LoVo (cell line): Measurements from ENCODE around the gene DTNBP1.

Experiments
- DNase-seq: peaks from one replicate; pipeline ENCODE4 v3.0.0-alpha.2; 2016; ENCODE audit warnings: low spot score

Gene DTNBP1

DNA sequence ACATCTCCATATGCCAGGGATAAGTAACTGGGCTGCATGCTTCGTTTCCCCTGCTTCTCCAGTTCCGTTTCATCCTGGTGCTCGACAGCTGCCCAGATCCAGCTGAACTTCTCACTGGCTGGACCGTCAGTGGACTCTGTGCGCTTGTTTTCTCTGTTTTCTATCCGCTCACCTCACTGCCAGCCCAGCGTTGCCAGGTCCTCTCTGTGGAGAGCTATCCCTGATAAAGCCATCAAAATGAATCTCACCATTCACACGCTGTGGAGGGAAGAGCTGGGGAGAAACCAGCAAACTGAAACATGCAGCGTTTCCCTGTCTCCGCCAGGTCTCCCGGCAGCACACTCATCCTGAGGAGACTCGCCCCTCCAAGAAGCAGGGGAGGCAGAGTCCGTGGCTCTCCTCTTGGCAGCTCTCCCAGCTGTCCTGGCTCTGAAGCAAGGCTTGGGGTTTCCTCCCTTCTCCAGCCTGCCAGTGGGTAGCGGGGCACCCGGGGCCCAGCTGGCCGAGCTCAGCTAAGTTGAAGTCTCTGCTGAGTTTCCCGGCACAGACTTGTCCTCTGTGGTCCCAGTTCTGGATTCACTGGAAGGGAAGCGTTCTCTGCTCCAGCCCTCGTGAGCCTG is 160.9 kb downstream of the DTNBP1 start:
- no peak for DNase-seq

DNA sequence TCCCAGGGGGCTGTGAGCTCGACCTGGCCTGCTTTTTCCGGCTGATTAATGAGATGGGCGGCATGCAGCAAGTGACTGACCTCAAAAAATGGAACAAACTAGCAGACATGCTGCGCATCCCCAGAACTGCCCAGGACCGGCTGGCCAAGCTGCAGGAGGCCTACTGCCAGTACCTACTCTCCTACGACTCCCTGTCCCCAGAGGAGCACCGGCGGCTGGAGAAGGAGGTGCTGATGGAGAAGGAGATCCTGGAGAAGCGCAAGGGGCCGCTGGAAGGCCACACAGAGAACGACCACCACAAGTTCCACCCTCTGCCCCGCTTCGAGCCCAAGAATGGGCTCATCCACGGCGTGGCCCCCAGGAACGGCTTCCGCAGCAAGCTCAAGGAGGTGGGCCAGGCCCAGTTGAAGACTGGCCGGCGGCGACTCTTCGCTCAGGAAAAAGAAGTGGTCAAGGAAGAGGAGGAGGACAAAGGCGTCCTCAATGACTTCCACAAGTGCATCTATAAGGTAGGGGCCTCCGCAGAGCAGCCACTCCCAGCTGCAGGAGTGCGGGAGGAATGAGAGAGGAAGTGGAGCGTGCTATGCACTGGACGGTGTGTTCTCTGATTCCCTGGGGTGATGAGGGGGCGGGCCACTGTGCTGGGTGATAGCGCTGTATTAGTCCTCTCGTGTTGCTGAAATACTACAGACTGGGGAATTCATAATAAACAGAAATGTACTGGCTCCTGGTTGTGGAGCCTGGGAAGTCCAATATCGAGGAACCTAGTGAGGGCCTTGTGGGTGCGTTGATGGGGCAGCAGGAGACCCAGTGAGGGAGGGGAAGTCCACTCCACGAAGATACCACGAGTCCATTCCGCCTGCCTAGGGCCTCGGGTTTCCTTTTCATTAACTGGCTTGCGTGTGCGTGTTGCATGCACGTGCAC is 161.7 kb downstream of the DTNBP1 start:
- DNase-seq, result no peak

DNA sequence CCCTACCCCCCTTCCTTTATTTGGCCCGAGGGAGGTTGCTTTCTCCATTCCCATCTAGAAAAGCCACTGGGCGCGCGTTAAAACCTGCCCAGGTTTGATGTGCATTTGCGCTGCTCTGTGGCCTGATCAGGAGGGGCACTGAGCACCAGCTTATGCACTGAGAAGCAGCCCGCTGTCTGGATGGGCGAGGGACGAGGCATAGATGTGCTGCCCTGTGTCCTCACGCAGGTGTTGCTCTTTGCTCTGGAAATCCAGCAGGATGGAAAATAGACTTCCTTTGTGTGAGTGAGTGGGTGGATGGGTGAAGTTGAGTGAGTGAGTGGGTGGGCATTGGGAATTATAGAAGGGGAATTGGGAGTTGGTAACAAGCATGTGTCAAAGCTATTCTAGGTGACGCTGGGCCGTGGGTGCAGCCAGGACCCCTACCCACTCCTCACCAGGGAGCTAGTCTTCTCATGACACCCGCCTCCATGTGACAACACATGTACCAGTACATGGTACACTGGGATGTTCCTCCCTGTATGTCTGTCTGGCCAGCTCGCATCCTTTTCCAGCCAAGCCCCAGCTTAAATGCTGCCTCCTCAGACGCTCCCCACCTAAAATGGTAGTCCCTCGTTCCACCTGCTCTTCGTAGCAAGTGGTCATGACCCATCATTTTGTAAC is 162.6 kb downstream of the DTNBP1 start:
- no peak for DNase-seq

- no peak for DNase-seq
Observed at GRCh38 chr6:15499591-15499990, 163.2 kb downstream of the DTNBP1 start.

DNA sequence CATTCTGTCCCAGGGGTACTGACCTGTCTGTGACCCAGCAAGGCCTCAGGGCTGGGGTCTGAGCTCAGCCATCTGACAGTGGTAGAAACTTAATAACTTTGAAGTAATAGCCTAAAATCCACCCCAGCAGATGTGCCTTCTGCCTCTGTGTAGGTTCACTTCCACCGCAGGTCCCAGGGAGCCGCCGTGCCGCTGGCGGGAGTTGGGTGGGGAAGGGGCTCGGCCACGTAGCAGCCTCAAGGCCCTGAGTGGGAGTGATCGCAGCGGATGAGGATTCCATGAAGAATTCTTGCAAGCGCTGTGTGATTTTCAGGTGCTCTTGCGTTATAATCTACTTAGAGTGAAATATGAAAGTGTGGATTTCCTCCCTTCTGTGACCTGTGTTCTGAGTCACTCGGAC is 163.7 kb downstream of the DTNBP1 start:
- DNase-seq, result no peak

DNA sequence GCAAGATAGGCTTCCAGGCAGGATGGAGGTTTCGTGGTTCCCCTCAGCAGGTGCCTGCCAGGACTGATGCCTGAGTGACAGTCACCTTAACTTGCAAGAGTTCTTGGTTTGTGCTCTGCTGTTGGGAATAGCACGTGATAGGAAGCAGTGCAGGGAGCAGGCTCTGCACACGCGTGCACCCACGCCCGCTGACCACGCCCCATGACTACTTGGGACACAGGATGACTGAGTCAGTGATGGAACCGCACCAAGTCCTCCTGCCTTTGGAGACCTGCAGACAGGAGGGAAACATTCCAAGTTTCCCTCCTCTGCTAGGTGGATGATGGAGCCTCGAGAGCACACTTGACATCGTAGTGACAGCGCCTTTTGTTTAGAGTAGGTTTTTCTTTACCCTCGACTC is 164.2 kb downstream of the DTNBP1 start:
- DNase-seq, result peak; percentile 22

GRCh38 chr6:15496345-15497131 is 166.3 kb downstream of the DTNBP1 start:
- DNase-seq, result no peak

DNA sequence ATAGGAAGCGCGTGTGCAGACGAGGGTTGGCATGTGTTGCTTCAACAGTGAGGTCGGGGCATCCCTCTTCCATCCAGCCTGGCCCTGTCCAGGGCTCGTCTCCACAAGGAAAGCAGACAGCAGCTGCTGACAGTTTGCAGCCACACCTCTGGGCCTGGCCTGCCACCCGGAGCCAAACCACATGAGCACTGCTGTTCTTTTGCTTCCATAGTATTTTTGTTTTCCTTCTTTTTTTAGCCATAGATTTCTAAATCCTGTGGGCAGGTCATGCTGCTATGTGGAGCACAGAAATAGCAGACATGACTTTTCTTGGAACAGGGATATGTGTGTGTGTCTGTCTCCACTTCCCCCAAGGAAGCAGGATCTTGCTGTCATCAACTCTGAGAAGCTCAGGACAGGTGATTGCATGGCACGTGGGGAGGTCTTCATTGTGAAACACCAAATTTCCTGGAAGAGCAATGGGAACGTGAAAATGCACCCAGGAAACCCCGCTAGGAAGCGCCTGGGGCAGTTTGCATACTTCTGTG is 167.4 kb downstream of the DTNBP1 start:
- DNase-seq, result no peak

- no peak for DNase-seq
Observed at GRCh38 chr6:15493437-15494168, 169.2 kb downstream of the DTNBP1 start.

- DNase-seq, result no peak
Observed at GRCh38 chr6:15491986-15492269, 170.9 kb downstream of the DTNBP1 start.

- DNase-seq, result peak; percentile 53
Observed at GRCh38 chr6:15491255-15491985, 171.4 kb downstream of the DTNBP1 start.

DNA sequence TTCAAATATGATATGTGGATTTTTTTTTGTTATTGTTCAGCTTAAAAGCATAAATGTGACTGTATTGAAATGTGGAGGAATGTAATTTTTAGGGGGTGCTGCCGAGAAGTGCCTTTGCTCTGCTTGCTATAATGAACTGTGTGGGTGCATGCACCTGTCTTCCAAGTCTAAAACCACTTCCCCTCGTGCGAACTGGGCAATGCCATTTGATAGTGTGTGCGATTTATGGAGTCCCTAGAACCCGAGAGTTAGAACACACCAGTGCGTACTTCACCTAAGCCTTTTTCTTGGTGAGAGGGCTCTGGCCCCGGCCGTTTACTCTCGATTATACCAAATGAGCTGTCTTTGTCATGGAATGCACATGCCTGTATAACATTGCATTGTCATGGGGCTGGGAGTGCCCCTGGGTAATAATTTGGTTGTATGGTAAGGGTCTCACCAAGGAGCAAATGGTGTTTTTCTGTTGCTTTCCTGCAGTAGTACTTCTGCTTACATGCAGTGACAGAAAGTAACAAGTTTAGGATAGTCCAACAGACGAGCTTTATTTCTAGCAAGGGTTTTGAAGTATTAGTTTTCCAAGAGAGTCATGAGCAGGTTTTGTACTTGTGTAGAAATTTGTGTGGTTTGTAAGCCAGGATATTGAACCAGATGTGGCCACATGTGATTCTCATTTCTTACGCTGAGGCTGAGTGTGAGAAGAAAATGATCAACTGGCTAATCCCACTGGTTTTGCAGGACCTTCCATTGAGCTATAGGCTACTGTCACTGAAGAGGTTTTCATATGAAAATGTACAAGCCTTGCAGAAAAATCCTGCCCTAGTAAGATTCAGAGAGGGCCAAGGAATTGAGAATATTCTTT is 172.4 kb downstream of the DTNBP1 start:
- DNase-seq, result no peak

DNA sequence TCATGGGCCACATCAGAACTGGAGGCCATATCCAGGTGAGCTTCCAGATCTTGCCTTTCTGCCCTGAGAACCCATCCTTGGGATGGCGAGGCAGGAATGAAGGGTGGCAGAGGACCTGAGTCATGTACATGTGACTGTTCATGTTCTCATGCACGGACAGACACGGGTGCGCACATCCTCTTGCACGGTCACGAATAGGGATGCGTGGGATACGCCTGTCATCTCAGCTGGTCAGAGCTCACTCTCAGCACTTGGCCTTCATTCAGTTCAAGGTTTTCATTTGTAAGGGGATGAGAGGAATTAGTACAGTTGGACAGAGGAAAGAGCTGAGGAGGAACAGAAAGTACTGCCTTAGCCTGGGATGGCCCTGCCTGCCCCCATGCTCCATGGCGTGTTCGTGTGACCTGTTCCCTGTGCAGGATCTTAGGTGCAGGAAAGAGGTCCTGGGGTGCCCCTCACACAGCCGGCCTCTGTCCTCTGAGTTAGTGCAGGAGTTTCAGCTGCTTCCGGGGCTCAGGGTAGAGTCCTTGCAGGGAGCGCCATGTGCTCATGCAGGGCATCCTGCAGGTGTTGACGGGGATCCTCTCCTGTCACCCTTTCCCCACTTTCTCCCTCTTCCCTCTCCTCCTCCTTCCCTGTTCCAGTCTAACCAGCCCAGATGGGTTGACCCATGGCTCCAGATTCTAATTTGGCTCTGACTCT is 173.4 kb downstream of the DTNBP1 start:
- no peak for DNase-seq

GRCh38 chr6:15487262-15487661 is 175.6 kb downstream of the DTNBP1 start:
- no peak for DNase-seq

DNA sequence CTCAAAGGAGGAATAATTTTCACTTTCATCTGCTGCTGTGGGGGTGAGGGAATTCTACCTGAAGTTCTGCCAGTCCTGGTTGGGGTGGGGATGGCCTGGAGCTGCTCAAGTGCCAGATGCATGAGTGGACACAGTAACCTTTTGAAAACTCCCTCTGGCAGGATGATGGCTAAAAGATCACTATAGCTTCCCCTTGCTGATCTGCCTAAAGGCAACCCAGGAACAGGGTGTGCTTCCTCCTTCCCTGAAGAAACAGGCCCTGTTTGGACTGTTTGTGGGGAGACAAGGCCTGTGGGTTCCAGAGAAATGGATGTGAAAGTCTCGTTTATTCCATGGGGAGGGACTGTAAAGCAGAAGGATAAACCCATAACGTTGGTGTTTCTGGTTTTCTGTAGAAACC is 176.9 kb downstream of the DTNBP1 start:
- no peak for DNase-seq

GRCh38 chr6:15484821-15485220 is 178.0 kb downstream of the DTNBP1 start:
- DNase-seq, result no peak

GRCh38 chr6:15484140-15484539 is 178.7 kb downstream of the DTNBP1 start:
- no peak for DNase-seq

DNA sequence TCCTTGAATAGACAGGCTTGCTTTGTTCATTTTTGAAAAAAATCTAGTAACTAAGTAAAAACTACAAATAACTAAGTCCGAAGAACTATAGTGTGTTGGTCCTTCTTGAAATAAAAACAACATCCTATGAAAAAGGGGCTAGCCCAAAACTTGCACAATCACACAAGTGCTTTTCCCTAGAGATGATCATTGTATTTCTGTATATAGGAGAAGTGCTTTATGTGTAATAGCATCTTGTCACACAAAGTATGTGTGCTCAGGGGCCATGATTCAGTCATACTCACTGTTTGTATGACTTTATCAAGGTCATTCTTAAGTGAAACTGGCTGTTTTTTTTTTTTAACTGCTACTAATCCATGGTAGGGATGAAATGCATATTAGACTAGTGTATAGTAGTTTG is 179.8 kb downstream of the DTNBP1 start:
- DNase-seq, result no peak
